Body of pancreas (tissue), 4 donors: ENCODE results near the gene AP2A2.

Source experiments
- CTCF ChIP-seq, 7 experiments: fragments of 450-650 bp in 4 of 7; fragments of 200-600 bp in 3 of 7; sonication (generic) in 3 of 7; IDR thresholded peaks; one replicate each; pipeline ENCODE4 v1.5.1; 2016 to 2019; ENCODE audit warnings: antibody characterized with exemption in 7 of 7
- POLR2A ChIP-seq, 3 donors: fragments of 450-650 bp; IDR thresholded peaks; one replicate each; pipeline ENCODE4 v1.6.1; 2016; ENCODE audit warnings: antibody characterized with exemption in 3 of 3, mild to moderate bottlenecking in 2 of 3

GRCh38 chr11:987671-988070, 62.0 kb downstream of the AP2A2 start:
- TF ChIP-seq CTCF (IDR thresholded peaks at IDR 0.05) = no peak
- TF ChIP-seq POLR2A (IDR thresholded peaks at IDR 0.05) = no peak
